Activated B cell treated with CpG ODN at 0.5 μM for 24 hours (primary cell): ENCODE results near the gene OPN1MW. TPM values are rescaled to one million over a fixed set of nuclear protein-coding genes. Genes with fewer than 3 reads are reported as not detected.
"Not testable (repeated sequence)": the region's sequence is repeated elsewhere in the genome, so short reads cannot be mapped to it uniquely, and the experiment has no call there.

Source experiments
- ATAC-seq: fragments of 200-7000 bp; cut with Tn5 transposase; one replicate; pipeline ENCODE4 v1.10.0; 2021; ENCODE audit warnings: low read depth, mild to moderate bottlenecking, moderate library complexity
- CTCF ChIA-PET: fragments of 350-600 bp; sonication (Branson Sonifier 250); formaldehyde crosslinking; loops from one replicate; lab custom pipeline; 2021; ENCODE audit warnings: antibody characterized with exemption; lab: Charles Lee
- POLR2A ChIA-PET: fragments of 350-600 bp; sonication (Branson Sonifier 250); formaldehyde crosslinking; loops from one replicate; lab custom pipeline; 2021; ENCODE audit warnings: antibody characterized with exemption; lab: Charles Lee
- DNase-seq: peaks from one replicate; pipeline ENCODE4 v3.0.0; 2022
- H3K27ac Mint-ChIP-seq: one replicate; pipeline ENCODE4 v1.8.0; 2020; ENCODE audit warnings: mixed read lengths
- H3K27me3 Mint-ChIP-seq: one replicate; pipeline ENCODE4 v1.8.0; 2021; ENCODE audit warnings: mixed read lengths
- H3K36me3 Mint-ChIP-seq: one replicate; pipeline ENCODE4 v1.8.0; 2021; ENCODE audit warnings: low read depth, mixed read lengths
- H3K4me1 Mint-ChIP-seq: one replicate; pipeline ENCODE4 v1.8.0; 2021; ENCODE audit warnings: mixed read lengths
- H3K4me3 Mint-ChIP-seq: one replicate; pipeline ENCODE4 v1.8.0; 2020; ENCODE audit warnings: mild to moderate bottlenecking, mixed read lengths
- H3K9me3 Mint-ChIP-seq: one replicate; pipeline ENCODE4 v1.8.0; 2020; ENCODE audit warnings: mixed read lengths
- intact Hi-C: fragments of 100-400 bp; cut with micrococcal nuclease; formaldehyde crosslinking; loops from one replicate; pipeline ENCODE4 v1.15.1; 2024
- total RNA-seq: library from RNA; stranded (reverse); gene quantifications from 2 replicates; pipeline ENCODE4 v1.2.3, GENCODE V29; 2022
- TF ChIP-seq, protein P1 (sequence below): fragments of 200-600 bp; IDR thresholded peaks from one replicate; pipeline ENCODE4 v1.8.0; 2022; ENCODE audit warnings: antibody characterized with exemption, mild to moderate bottlenecking

OPN1MW gene
- total RNA-seq, 1 donor from 2014 or later, result not detected

DNA sequence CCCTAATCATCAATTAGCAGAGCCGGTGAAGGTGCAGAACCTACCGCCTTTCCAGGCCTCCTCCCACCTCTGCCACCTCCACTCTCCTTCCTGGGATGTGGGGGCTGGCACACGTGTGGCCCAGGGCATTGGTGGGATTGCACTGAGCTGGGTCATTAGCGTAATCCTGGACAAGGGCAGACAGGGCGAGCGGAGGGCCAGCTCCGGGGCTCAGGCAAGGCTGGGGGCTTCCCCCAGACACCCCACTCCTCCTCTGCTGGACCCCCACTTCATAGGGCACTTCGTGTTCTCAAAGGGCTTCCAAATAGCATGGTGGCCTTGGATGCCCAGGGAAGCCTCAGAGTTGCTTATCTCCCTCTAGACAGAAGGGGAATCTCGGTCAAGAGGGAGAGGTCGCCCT, 41.7 kb upstream of the OPN1MW start:
- H3K9me3 Mint-ChIP-seq, result no peaks in the 10 kb centered on the region
- intact Hi-C loops, result no loop called here
- DNase-seq (no peak), ATAC-seq (no peak)
- ChIA-PET POLR2A (no interaction called here), CTCF (no interaction called here)
- no peak overlapping the region for H3K27ac Mint-ChIP-seq
- H3K4me3 Mint-ChIP-seq, result no peak overlapping the region
- no peaks in the 10 kb centered on the region for H3K36me3 Mint-ChIP-seq
- TF ChIP-seq, protein P1, sequence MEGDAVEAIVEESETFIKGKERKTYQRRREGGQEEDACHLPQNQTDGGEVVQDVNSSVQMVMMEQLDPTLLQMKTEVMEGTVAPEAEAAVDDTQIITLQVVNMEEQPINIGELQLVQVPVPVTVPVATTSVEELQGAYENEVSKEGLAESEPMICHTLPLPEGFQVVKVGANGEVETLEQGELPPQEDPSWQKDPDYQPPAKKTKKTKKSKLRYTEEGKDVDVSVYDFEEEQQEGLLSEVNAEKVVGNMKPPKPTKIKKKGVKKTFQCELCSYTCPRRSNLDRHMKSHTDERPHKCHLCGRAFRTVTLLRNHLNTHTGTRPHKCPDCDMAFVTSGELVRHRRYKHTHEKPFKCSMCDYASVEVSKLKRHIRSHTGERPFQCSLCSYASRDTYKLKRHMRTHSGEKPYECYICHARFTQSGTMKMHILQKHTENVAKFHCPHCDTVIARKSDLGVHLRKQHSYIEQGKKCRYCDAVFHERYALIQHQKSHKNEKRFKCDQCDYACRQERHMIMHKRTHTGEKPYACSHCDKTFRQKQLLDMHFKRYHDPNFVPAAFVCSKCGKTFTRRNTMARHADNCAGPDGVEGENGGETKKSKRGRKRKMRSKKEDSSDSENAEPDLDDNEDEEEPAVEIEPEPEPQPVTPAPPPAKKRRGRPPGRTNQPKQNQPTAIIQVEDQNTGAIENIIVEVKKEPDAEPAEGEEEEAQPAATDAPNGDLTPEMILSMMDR, result no peak
- H3K27me3 Mint-ChIP-seq, result no peaks in the 10 kb centered on the region
- peaks cover 10% of the 10 kb centered on the region for H3K4me1 Mint-ChIP-seq

DNA sequence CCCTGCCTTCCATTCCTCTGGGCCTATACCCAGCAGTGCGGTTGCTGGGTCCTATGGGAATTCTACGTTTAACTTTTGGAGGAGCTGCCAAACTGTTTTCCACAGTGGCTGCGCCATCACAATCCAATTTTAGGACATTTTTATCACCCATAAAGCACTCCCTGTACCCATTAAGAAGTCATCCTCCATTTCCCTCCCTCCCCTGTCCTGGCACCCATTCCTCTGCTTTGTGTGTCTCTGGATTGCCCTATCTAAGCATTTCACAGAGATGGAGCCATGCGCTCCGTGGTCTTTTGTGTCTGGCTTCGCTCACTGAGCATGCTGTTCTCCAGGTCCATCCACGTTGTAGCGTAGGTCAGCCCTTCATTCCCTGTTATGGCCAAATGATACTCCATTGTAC, 40.0 kb upstream of the OPN1MW start:
- Mint-ChIP-seq H3K4me3 (no peak overlapping the region), H3K27me3 (no peaks in the 10 kb centered on the region), H3K27ac (no peak overlapping the region)

DNA sequence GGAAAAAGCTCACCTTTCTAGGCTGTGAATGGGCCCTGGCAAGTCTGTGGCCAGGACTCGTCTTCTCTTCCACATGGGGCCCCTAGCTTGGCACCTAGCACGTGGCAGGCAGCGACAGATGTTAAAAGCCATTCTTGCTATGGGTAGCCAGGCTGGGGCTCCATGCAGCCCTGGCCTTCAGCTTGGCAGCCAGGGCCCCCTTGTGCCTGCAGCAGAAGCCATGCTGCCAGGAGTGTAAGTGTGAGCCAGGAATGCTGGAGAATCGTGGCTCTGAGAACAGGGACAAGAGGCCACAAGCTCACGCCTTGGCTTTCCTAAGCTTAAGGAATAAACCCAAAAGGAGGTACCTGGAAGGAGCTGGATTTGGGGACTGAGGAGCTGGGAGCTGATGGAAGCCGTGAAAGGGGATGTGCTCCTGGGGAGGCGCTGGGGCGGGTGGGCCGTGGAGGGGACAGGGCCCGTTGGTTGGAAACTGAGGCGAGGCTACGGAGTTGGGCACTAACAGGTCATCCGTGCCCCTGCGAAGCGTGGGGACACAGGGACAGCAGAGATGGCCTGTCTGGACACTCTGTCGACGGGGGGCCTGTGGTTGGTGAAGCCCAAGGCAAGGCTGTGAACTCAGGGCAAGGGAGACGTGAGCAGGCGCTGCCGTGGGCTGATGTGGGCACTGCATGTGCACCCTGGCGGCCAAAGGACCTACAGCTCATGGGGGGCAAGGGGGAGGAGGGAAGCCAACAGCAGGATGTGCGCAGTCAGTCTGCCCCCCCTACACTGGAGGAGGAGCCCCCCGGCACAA, 39.2 kb upstream of the OPN1MW start:
- Mint-ChIP-seq H3K9me3 (no peaks in the 10 kb centered on the region), H3K27me3 (no peaks in the 10 kb centered on the region), H3K4me1 (no peaks in the 10 kb centered on the region), H3K36me3 (no peaks in the 10 kb centered on the region), H3K4me3 (no peak overlapping the region), H3K27ac (no peak overlapping the region)
- ChIA-PET CTCF (no interaction called here), POLR2A (no interaction called here)
- DNase-seq (no peak), ATAC-seq (no peak)
- TF ChIP-seq, protein P1, result no peak
- intact Hi-C loops, result no loop called here

More for the DNA sequence above, 40.0 kb upstream of the OPN1MW start:
- H3K4me1 Mint-ChIP-seq, result no peaks in the 10 kb centered on the region
- ATAC-seq (no peak), DNase-seq (no peak)
- intact Hi-C loops, result no loop called here
- TF ChIP-seq, protein P1, result no peak
- ChIA-PET POLR2A (no interaction called here), CTCF (no interaction called here)
- H3K36me3 Mint-ChIP-seq, result no peaks in the 10 kb centered on the region
- H3K9me3 Mint-ChIP-seq, result no peaks in the 10 kb centered on the region

DNA sequence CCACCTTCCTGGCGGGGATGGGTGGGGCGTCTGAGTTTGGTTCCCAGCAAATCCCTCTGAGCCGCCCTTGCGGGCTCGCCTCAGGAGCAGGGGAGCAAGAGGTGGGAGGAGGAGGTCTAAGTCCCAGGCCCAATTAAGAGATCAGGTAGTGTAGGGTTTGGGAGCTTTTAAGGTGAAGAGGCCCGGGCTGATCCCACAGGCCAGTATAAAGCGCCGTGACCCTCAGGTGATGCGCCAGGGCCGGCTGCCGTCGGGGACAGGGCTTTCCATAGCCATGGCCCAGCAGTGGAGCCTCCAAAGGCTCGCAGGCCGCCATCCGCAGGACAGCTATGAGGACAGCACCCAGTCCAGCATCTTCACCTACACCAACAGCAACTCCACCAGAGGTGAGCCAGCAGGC, 38.4 kb upstream of the OPN1MW start, which contains the start of gene OPN1LW:
Gene OPN1LW (plus strand): TSS at position 234 of the 400 bp plus-strand sequence. CDS start 41 bp downstream, at position 275.
- ATAC-seq, H3K27ac Mint-ChIP-seq, H3K9me3 Mint-ChIP-seq, H3K4me1 Mint-ChIP-seq, CTCF ChIA-PET, H3K27me3 Mint-ChIP-seq, DNase-seq, POLR2A ChIA-PET, H3K36me3 Mint-ChIP-seq, intact Hi-C loops, H3K4me3 Mint-ChIP-seq: not testable (repeated sequence)

DNA sequence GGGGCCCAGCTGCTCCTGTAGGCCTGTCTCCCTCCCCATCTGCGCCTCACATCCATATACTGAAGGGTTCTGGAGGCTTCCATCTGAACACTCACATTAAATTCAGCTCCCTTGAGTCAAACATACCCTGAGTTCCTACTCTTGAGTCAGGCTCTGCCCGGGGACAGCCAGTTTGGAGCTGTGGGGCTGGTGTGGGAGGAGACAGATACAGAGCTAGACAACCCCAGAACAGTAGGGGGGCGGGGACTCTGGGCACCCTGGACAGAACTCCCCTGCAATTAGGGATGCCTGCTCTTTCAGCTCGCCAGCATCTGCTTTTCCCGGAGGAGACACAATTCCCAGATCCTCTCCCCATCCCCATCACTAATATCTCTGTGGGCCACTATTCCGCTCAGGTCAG, 31.4 kb upstream of the OPN1MW start:
- intact Hi-C loops, H3K4me1 Mint-ChIP-seq, H3K27ac Mint-ChIP-seq, H3K9me3 Mint-ChIP-seq, POLR2A ChIA-PET, H3K27me3 Mint-ChIP-seq, DNase-seq, H3K36me3 Mint-ChIP-seq, CTCF ChIA-PET, H3K4me3 Mint-ChIP-seq, ATAC-seq: not testable (repeated sequence)

DNA sequence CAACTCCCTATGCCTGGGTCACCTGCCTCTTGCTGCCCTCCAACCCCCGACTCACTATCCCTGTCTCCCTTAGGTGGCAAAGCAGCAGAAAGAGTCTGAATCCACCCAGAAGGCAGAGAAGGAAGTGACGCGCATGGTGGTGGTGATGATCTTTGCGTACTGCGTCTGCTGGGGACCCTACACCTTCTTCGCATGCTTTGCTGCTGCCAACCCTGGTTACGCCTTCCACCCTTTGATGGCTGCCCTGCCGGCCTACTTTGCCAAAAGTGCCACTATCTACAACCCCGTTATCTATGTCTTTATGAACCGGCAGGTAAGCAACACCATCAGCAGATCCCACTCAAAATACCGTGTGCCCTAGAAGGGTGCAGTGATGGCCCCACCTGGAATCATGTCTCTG, 26.2 kb upstream of the OPN1MW start:
- H3K9me3 Mint-ChIP-seq, ATAC-seq, DNase-seq, POLR2A ChIA-PET, H3K36me3 Mint-ChIP-seq, H3K4me1 Mint-ChIP-seq, H3K27me3 Mint-ChIP-seq, H3K27ac Mint-ChIP-seq, H3K4me3 Mint-ChIP-seq, intact Hi-C loops, CTCF ChIA-PET: not testable (repeated sequence)

DNA sequence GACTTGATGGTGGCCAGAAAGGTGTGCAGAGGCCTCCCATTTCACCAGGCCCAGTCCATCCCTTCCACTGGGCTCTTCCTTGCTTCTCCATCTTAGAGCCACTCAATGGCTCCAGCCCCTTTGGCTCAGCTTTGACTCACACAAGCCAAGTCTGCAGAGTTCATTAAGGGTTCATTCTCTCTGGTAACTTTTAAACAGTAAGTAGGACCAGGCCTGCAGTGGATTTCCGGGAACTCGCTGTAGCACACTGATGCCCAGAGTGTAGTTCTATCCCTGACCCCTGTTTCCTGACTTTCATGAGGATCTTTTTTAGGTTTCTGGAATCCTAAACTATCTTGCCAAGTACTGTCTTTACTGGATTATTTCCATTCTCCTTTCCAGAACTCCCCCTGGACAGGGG, 25.2 kb upstream of the OPN1MW start:
- H3K4me3 Mint-ChIP-seq, H3K36me3 Mint-ChIP-seq, DNase-seq, CTCF ChIA-PET, H3K27ac Mint-ChIP-seq, H3K27me3 Mint-ChIP-seq, H3K4me1 Mint-ChIP-seq, H3K9me3 Mint-ChIP-seq, ATAC-seq, intact Hi-C loops, POLR2A ChIA-PET: not testable (repeated sequence)

DNA sequence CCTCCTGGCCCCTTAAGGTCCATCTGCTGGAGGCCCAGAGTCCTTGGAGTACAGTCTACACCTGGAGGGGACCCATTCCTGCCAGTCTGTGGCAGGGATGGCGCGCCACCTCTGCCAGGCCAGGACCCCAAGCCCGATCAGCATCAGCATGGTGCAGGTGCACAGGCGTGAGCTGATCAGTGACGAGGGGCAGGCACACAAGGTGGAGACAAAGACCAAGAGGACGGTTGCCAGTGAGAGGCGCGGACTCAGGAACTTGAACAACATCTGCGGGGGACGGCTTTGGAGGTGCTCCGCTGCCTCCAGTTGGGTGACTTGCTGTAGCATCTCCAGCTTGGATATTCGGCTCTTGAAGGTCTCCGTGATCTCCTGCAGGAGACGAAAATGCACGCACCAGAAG, 23.1 kb upstream of the OPN1MW start:
- intact Hi-C loops, H3K27me3 Mint-ChIP-seq, H3K9me3 Mint-ChIP-seq, H3K4me3 Mint-ChIP-seq, H3K4me1 Mint-ChIP-seq, POLR2A ChIA-PET, H3K36me3 Mint-ChIP-seq, DNase-seq, H3K27ac Mint-ChIP-seq, ATAC-seq, CTCF ChIA-PET: not testable (repeated sequence)

DNA sequence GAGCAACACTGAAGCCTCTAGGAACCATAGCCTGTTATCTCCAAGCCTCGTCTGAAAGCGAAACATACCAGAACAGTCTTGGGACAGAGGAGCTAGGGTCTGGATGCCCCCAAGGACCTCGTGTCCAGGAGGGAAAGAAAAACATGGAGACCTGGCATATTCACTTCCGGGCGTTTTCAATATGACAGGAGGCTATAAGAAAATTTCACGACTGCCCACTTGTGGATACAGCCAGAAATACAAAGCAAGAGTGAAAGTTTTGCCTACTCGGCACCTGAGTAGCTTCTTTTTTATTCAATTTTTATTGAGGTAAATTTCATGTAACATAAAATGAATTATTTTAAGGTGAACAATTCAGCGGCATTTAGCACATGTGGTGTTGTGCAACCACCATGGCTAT, 17.5 kb upstream of the OPN1MW start:
- DNase-seq, H3K9me3 Mint-ChIP-seq, H3K36me3 Mint-ChIP-seq, H3K4me1 Mint-ChIP-seq, CTCF ChIA-PET, H3K4me3 Mint-ChIP-seq, POLR2A ChIA-PET, intact Hi-C loops, H3K27me3 Mint-ChIP-seq, H3K27ac Mint-ChIP-seq, ATAC-seq: not testable (repeated sequence)

DNA sequence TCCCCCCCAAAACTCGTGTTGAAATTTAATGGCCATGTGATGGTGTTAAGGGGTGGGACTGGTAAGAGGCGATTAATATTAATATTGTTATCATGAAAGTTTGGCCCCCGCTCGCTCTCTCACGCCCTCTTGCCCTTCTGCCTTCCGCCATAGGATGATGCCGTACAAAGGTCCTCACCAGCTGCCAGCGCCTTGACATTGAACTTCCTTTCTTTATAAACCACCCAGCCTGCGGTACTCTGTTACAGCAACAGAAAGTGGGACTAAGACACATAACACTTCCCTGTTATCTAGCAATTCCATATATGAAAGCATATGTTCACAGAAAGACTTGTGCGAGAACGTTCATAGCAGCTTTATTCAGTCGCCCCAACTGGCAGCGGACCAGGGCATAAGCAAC, 14.0 kb upstream of the OPN1MW start:
- H3K27me3 Mint-ChIP-seq, CTCF ChIA-PET, H3K27ac Mint-ChIP-seq, H3K36me3 Mint-ChIP-seq, POLR2A ChIA-PET, DNase-seq, ATAC-seq, H3K9me3 Mint-ChIP-seq, intact Hi-C loops, H3K4me1 Mint-ChIP-seq, H3K4me3 Mint-ChIP-seq: not testable (repeated sequence)
